GM19463 (cell line): ENCODE measurements around the gene VWA7.
"Not testable (repeated sequence)": the region's sequence is repeated elsewhere in the genome, so short reads cannot be mapped to it uniquely, and the experiment has no call there.

Experiments
- ATAC-seq: cut with Tn5 transposase; IDR thresholded peaks from one replicate; pipeline ENCODE4 v1.9.1; 2021; ENCODE audit warnings: mild to moderate bottlenecking, moderate library complexity; ENCODE audit not compliant: unreplicated experiment

Gene VWA7

DNA sequence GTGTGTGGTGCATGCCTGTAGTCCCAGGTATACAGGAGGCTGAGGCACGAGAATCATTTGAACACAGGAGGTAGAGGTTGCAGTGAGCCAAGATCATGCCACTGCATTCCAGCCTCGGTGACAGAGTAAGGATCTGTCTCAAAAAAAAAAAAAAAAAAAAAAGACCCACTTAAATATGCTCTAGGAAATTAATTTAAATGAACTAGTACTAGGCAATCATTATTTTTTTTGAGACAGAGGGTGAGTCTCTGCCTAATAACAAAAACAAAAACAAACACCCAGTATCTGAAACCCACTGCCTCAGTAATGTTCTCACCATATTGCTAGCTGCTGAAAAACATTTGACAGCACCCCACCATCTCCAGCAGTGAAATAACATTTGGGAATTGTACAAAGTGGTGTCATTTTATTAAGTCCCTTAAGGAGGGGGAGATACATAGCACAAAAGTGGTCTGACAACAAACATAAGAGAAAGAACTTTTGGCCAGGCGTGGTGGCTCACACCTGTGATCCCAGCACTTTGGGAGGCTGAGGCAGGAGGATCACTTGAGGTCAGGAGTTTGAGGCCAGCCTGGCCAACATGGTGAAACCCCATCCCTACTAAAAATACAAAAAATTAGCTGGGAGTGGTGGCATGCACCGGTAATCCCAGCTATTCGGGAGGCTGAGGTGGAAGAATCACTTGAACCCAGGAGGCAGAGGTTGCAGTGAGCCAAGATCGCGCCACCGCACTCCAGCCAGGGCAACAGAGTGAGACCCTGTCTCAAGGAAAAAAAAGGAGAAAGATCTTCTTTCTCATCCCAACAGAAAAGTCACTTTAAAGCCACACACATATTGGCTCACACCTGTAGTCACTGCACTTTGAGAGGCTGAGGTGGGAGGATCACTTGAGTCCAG, 24.2 kb upstream of the VWA7 start:
- ATAC-seq: not testable (repeated sequence)

DNA sequence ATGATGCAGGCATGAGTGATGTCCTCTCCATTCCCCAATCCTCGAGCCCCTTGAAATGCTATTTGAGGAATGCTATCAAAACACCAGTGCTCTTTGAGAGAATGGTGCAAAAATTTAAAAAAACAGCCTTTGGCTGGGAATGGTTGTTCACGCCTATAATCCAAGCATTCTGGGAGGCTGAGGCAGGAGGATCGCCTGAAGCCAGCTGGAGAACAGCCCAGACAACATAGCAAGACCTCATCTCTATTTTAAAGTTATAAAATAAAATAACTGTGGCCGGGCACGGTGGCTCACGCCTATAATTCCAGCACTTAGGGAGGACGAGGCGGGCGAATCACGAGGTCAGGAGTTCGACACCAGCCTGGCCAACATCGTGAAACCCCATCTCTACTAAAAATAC, 22.7 kb upstream of the VWA7 start:
- no peak for ATAC-seq

DNA sequence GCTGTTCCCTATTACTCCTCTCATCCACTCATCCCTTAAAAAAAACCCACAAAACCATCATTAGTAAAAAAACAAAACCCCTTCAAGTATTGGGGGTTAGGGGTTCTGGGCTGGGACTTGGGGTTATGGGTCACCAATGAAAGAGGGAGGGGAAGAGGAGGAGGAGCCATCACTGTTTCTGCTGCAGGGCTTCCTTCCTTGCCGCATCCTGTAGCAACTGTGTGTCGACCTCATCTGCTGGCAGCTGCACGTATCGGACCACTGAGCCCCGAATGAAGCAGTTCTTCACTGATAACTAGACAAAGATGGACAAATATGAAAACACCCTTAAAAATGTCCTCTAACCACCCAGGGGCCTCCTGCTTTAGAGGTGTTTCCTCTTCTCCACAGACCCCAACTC, 20.5 kb upstream of the VWA7 start:
- ATAC-seq: no peak

DNA sequence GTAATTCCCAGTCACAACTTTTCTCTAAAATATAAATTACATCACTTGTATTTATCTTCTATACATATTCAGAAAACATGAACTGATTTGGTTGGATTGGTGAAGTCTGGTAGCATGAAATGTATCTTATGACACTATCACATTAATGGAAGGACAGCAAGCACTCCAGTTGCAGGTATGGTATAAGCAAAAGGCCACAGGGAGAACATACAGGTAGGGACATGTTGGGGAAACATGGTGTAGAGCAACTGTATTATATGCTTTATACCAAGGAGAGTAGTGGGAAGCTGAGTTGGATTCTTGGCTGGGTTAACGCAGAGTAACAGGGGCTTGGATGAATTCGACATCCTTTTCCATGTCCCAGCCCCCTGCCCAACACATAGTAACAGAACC, 19.9 kb upstream of the VWA7 start:
- ATAC-seq: no peak

DNA sequence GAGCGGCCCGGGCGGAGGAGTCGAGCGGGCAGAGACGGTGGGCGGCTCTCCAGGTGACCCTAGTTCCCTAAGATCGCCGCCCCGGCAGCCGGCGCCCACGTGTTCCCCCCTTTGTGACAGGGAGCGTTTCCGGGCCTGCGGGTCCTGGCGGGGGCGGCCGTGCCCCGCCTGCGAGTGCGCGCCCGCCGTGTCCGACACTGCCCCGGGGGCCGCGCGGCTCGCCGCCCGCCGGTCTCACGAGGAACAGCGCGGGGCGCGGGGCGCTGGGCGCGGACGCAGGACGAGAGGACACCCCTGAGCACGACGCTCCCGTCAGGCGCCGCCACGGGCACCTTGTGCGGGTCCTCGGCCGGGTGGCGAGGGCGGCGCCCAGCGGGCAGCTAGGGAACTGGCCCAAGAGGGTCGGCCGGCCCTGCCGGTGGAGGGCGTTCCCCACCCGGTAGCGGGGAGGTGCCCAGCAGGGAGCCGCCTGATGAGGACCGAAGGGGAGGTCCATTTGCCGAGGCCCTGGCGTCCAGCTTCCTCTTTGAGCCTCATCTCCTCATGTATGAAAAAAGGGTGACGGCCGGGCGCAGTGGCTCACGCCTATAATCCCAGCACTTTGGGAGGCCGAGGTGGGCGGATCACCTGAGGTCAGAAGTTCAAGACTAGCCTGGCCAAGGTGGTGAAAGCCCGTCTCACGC, 18.6 kb upstream of the VWA7 start, which contains the start of gene VARS1:
TSS of gene VARS1 (minus strand) at position 137 of the 683 bp plus-strand sequence. CDS start 535 bp downstream, outside the sequence.
- peak; percentile 89 for ATAC-seq

DNA sequence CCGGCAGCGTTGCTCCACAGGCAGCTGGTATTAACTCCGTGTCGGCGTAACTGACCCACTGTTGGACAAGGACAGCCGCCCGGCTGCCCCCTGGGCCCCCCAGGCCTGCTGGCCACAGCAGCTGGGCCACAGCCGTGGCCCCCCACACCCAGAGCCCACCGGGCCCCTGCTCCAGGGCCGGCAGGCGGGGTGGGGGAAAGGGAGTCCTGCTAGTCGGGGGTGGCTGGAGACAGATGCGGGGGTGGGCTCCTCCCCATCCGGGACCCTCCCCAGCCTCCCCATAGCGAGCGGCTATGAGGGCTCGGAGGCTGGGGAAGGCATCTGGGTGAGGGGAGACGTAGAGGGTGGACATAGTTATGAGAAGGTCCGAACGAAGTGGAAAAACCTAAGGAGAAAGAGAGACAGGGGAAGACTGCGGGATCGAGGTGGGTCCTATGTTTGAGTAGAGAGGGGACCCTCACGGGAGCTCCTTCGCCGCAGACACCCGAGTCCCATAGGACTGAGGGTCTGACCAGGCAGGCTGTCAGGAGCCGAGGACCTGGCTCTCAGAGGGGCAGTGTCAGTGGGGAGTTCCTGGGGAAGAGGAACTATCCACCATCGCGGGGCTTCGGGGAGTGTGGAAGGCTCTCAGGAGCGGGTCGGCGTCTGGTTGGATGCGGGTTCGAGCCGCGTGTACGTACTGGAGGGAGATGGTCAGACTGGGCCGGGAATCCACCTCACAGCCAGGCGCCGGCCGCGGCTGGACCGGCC, 17.9 kb upstream of the VWA7 start:
- peak; percentile 4 for ATAC-seq

DNA sequence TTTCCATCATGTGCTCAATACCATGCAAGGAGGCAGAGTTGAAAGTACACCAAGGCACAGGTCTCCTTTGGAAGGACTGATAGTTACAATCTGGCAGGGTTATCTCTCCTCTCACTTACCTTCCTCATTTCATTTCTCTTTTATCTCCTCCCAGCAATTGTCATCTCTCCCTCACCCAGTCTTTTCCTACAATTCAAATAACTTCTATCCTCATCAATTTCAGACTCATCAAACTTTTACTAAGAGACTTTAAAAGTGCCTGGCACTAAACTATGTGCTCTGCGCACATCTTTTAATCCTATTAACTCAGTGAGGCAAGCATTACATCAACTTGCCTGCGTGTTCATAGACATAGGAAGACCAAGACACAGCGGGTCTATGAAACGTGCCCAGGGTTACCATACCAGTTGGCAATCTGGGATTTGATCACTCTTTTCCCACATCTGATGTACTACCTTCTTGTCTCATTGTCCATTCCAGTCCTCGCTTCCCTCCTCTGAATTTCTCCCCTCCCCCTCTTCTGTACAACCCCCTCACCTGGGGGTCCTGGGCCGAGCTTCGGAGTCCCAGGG, 17.3 kb upstream of the VWA7 start:
- ATAC-seq: no peak

DNA sequence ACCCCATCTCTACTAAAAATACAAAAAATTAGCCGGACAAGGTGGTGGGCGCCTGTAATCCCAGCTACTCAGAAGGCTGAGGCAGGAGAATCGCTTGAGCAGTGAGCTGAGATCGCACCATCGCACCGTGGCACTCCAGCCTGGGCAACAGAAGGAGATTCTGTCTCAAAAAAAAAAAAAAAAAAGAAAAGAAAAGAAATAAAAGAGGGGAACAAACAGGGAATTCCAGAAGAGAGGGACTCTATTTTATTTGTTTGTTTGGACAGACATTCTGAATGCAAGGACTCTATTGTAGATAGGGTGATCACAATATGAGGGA, 16.8 kb upstream of the VWA7 start:
- ATAC-seq: not testable (repeated sequence)

DNA sequence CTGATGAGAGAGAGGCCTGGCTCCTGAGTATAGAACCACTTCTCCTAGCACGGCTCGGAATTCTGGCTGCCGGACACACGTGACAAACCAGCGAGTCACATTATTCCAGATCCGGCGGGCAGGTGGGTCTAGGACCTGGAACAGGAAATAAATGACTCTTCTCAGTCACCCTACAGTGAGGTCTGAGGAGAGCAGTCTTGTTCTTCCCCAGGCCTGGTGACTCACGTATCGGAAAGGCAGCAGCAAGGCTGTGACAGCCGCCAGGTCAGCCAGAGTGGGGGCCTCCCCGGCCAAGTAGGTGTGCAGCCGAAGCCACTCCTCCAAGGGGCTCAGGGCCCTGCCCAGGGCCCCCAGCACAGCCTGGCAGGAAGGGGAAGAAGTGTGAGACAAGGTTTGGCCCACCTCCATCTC, 15.6 kb upstream of the VWA7 start:
- no peak for ATAC-seq

DNA sequence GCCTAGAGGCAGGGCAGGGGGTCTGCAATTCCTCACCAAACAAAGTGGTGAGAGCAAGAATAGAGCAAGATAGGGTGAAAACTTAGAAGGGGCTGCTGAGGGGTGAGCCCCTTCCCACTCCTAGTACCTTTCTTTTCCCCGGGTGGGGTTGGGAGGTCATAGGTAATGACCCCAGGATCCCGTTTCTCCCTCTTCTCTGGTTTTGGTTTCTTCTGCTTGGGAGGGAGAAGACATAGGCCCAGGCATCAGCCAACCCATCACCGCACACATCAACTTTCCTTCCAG, 14.9 kb upstream of the VWA7 start:
- ATAC-seq: no peak

DNA sequence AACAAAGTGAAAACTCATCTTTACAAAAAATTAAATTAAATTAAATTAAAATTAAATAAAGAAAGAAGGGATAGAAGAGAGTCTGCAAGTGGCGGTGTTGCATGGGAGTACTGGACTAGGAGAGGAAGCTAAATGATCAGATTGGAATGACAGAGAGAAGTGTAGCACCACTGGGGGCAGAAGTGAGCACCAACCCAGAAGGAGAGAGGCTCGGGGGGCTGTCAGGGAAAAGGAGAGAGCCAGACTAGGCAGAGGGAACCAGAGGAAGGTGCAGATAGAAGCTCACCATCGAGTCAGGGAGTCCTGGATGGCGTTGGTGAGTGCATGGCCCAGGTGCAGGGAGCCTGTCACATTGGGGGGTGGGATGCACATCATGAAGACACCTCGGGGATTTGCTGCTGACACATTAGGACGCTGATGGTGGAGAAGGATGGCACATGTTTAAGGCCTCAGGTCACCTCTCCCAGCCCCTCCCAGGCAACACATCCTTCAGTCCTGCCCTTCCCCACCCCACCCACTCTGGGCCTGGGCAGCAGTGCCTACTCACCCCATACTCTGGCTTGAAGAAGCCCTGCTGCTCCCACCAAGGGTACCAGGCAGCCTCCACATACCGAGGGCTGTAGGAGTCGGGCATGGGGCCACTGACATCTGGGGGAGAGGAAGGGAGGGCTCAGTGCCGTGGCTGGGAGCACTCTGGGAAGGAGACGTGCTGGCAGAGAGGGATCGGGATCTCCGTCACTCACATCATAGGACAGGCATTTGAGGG, 14.4 kb upstream of the VWA7 start:
- ATAC-seq: no peak

DNA sequence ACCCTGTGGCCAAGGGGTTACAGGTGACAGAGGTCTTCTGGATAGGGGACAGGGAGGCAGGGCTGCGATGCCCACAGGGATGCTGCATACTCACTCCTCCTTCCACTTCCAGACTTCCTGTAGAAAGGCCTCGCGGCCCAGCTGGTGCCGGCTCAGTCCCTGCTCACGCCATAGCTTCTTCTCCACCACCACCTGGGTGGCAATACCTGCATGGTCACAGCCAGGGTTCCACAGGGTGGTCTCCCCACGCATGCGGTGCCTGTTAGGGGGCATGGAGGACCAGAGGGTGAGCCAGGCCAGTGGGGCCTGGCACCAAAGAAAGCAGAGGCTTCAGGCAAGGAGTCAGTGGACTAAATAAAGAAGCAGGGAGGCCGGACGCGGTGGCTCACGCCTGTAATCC, 8.3 kb upstream of the VWA7 start:
- ATAC-seq: no peak

DNA sequence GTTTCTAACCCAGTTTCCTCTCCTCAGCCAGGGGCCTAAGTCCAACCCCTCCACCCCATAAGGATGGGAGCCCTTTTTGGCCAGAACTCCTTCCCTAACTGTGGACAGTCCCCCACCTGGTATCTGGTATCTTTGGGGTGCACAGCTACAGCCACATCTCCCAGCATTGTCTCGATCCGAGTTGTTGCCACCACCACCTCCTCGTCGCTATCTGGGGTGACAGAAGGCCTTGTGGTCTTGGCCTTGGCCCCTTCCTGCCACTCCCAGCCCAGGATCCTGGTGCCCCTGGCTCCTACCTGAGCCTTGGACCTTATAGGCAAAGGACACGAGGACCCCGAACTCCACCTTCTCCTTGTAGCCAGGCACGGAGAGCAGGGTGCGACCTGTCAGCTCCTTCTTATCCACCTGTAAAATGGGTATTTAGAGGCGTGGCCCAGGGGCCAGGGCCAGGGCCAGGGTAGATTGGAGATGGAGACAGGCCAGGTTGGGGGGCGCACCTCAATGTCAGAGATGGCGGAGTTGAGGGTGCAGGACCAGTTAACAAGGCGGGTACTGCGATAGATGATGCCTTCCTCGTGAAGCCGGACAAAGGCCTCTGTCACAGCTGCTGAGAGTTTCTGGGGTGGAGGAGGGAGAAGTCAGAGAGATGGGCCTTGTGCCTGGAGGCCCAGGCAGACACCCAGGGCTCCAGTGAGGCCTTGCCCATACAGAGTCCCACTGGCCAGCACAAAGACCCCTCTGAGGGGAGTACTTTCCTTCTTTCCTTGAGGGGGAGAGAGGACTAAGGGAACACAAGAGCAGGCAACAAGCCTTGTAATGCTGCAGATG, 7.2 kb upstream of the VWA7 start:
- ATAC-seq: no peak

DNA sequence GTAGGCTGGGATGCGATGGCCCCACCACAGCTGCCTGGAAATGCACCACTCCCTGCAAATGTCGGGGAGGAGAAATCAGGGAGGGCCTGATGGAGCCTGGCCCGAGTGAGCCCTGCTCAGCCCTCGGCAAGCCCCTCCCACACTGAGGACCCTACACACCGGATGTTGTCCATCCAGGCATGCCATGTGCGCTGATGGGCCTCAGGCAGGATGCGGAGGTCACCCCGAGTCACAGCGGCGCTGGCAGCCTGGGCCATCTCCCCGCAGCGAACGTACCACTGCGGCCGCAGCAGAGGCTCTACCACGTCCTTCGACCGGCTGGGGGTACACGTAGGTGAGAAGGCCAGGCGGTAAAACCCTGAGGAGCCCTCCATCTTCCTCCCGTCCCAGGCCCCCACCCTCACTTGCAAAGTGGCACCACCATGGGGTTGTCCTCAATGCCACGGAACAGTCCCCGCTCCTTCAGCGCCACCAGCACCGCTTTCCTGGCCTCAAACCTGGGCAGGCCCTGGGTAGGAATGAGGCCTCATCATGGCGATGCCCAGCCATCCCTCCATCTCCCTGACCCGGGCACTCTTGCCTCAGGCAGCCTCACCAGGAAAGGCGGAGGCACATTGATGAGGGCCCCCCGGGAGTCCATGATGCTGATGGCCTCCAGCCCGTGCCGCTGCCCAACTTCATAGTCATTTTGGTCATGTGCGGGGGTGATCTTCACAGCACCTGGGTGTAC, 5.2 kb upstream of the VWA7 start:
- ATAC-seq: no peak

DNA sequence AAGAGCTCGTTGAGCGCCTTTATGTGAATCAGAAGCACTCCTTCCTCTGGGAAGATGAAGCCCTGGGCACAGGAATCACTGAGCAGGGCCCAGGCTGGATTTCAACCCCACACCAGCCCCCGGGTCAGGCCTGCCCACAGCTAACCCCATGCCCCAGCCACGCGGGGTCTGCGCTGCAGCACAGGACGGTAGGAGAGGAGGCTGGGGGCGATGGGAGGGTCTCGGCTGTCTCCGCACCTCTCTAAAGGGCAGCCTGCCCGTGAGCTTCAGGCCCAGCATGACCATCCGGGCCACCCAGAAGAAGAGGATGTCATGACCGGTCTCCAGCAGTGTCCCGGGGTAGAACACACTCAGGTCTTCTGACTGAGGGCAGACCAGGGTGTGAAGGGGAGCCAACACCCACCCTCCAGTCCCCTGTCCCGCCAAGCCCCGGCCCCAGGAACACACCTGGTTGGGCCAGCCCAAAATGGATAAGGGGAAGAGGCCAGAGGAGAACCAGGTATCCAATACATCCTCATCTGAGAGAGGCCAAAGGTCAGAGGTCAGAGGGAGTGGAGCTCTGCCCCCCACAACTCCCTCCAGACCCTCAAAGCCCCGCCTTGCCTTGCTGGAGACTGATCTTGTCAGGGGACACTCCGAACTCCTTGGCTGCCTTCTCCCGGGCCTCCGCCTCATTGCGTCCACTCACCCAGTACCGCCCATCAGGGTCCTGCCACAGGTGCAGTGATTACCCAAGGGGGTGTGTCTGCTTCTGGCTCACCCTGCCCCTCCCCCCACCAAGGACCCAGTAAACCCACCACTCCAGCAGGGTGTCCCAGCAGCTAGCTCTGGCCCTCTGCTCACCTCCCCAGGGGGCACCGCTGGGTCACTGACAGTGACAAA, 4.4 kb upstream of the VWA7 start:
- ATAC-seq: no peak

DNA sequence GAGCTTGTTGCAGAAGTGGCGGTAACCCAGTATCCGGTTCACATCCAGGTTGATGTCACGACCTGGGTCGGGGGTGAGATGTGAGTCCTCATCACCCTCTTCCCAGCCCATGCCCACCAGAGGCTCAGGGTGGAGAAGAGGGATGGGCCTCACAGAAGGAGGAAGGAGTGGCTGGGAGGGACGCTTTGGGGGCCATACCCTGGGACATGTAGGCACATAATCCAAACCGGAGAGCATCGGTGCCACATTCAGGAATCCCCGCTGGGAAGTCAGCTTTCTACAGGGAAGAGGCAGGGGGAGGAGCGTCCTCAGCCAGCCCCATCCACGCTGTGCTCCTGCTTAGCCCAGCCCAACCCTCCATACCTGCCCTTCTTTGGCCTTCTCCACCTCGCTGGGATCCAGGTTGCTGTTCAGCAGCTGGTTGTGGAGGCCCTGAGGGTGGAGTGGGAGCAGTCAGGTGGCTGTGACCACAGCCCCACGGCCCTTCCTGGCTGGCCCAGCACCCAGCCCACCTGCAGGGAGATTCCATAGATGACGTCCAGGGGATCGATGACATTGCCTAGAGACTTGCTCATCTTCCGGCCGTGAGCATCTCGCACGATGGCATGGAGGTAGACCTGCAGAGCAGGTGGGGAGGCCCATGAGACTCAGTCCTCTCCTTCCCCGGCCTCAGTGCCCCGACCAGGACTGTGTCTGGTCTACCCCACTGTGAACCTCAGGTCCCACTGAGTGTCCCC, 3.5 kb upstream of the VWA7 start:
- no peak for ATAC-seq

DNA sequence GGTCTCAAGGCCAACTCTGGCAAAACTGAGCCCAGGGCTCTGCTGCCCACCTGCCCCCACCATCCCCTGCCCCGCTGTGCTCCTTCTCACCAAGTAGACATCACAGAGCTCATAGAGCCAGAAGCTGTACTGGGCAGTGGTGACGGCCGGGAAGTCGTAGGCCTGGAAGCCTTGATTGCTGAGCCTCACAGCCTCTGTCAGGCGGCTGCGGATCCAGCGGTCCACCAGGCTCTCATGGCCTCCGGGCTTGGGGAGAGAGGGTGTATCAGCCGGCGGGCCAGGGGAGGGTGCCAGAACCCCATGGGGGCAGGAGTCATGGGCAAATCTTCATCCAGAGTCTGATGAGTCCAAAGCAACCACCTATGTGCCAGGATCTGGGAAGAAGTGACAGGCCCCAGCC, 2.8 kb upstream of the VWA7 start:
- ATAC-seq: no peak
